Lung microvascular endothelial cell (primary cell): ENCODE results near the gene NHLRC4. TPM values are rescaled to one million over a fixed set of nuclear protein-coding genes. Genes with fewer than 3 reads are reported as not detected.
A peak's percentile ranks its signal among the peaks of the same experiment; 100 is the strongest.

Experiments
- DNase-seq, 2 donors: peaks; one replicate each; pipeline versions ENCODE4 v3.0.0 to v3.0.0-alpha.2; 2010; ENCODE audit warnings: low read depth in 2 of 2
- total RNA-seq: library from RNA; depleted of rRNA; stranded (reverse); fragments of >200 nt; gene quantifications from 2 replicates; pipeline ENCODE4 v1.2.1, GENCODE V29; 2014

Gene NHLRC4
- 2.0 and 2.4 TPM in 2 replicates for total RNA-seq

- peak; percentile 65 to 74 for DNase-seq
Measured at GRCh38 chr16:566475-567372, at the start of gene NHLRC4. TSS of gene NHLRC4 (plus strand) at chr16:567005. CDS start at chr16:568048, 1,043 bp downstream.

GRCh38 chr16:518858-519257, 47.9 kb upstream of the NHLRC4 start:
- no peak for DNase-seq

- no peak for DNase-seq
Measured at GRCh38 chr16:519425-519824, 47.4 kb upstream of the NHLRC4 start.

GRCh38 chr16:519841-520687, 46.7 kb upstream of the NHLRC4 start:
- DNase-seq = no peak

DNA sequence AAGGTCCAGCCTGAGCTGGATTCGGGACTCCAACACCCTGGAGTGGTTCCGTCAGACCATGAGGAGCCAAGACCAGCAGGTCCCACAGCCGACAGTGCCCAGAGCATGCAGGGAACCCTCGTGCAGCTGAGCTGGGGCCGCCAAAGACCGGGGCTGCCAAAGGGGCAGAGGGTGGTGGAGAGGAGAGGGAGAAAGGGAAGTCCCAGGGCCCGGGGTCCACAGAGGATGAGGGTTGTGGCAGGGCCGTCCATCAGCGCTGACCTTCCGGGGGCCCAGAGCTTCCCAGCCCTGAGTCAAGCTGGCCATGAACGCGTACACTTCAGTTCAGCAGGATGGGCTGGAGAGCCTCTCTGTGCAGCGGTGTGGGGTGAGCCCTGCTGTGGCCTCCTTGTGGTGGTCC, 46.0 kb upstream of the NHLRC4 start:
- no peak for DNase-seq

- DNase-seq = no peak
Measured at GRCh38 chr16:521381-522210, 45.2 kb upstream of the NHLRC4 start.

DNA sequence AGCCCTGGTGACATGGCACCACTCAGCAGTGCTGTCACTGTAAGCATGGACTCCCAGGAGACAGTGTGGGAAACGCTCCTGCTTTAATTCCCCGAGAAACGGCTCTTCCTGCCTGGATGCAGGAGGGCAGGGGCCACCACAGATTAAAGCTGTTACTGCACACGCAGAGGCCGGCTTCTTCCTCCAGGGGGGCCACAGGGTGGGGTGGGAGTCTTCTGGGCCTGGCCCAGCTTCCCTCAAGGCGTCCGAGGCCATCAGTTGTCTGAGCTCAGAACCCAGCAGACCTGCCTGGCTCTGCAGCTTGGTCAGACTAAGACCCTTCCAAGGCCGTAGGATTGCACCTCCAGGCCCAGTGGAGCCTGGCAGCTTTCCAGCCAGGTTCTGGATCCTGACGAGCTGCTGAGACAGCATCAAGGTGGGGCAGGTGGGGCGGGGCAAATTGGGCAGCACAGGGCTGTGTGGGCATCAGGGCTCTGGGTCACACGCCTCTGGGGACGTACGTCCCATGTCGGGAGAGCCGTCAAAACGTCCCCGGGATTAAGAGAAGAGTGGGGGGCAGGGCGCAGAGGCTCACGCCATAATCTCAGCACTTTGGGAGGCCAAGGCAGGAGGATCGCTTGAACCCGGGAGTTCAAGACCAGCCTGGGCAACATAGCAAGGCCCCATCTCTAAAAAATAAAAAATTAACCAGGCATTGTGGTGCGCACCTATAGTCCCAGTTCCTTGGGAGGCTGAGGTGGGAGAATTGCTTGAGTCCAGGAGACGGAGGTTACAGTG, 44.3 kb upstream of the NHLRC4 start:
- no peak for DNase-seq

GRCh38 chr16:523097-523741, 43.6 kb upstream of the NHLRC4 start:
- DNase-seq = no peak

GRCh38 chr16:524274-525040, 42.3 kb upstream of the NHLRC4 start:
- no peak for DNase-seq

- no peak for DNase-seq
Measured at GRCh38 chr16:525123-525519, 41.7 kb upstream of the NHLRC4 start.

- DNase-seq = peak in 1 of 2 donors; percentile 90
Measured at GRCh38 chr16:525520-526180, 41.2 kb upstream of the NHLRC4 start.

DNA sequence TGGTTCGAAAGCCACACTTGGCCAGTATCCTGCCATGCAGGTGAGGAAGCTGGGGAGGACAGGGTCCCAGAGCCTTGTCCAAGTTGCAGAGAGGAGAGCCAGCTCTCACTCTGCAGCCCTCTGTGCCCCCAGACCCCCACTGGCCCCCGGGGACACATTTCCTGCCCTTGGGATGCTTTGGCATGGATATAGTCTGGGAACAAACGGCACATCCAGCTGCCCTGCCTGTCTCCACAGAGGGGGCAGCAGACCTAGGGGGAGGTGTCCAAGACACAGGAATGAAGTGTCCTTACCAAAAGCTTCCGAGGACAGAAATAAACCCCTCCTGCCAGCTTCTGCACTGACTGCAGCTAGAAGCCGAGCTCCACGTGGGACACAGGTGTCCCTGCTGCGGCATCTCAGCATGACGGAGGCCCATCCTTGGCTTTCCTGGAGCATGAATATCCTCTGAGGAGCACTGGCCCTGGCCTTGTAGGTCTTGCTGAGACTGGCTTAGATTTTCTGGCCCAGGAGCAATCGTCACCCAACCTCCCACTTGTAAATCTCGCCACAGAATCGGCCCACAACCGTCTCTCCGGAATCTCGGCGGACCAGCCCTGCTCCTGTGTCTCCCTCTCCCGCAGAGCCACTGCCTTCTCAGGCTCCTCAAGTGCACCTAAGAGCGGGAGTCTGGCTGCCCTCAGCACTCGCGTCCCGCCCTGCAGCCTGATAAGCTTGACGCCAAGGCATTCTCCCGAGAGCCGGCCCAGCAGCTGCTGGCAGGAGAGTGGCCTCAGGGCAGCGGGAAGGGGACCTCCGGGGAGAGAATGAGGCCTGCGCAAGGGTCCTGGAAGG, 40.4 kb upstream of the NHLRC4 start:
- peak; percentile 37 to 46 for DNase-seq

DNA sequence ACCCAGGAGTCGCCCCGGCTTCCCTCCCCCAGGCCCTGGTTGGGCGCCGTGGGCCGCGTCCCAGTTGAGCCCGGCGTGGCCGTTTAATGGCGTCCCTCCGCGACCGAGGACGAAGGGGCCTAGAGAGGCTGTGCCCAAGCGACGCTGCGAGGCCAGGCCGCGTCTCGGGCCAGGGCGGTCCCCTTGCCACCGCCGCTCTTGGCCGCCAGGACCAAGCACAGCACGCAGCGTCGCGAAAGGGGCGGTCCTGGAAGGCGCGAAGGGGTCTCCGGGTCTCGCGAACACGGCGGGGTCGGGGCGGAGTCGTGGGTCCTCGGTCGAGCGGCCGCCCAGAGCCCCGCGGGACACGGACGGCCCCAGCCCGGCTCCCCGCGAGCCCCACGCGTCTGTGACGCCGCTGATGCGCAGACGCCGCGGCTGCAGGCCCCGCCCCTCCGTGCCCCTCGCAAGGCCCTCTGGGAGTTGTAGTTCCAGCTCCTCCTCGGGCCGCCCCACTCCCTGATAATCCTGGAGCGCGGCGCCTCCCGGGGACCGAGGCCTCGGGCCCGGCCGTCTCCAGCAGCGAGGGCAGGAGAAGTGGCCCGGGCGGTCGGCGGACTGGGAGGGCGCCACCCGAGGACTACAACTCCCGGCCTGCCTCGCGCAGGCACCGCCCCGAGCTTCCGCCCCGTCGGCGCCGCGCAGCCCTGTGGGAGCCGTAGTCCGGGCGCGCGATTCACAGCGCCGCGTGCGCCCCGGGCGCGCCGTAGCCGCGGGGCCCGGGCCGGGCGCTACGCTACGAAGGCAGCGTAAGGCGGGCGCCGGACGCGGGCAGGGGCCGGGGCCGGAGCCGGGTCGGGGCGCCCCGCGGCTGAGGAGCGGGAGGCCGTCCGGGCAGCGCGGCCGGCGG, 39.5 kb upstream of the NHLRC4 start, which contains the start of gene CAPN15:
CAPN15 (plus strand) TSS at position 698 of the 889 bp plus-strand sequence. CDS start 19,127 bp downstream, outside the sequence.
- peak; percentile 91 to 92 for DNase-seq

DNA sequence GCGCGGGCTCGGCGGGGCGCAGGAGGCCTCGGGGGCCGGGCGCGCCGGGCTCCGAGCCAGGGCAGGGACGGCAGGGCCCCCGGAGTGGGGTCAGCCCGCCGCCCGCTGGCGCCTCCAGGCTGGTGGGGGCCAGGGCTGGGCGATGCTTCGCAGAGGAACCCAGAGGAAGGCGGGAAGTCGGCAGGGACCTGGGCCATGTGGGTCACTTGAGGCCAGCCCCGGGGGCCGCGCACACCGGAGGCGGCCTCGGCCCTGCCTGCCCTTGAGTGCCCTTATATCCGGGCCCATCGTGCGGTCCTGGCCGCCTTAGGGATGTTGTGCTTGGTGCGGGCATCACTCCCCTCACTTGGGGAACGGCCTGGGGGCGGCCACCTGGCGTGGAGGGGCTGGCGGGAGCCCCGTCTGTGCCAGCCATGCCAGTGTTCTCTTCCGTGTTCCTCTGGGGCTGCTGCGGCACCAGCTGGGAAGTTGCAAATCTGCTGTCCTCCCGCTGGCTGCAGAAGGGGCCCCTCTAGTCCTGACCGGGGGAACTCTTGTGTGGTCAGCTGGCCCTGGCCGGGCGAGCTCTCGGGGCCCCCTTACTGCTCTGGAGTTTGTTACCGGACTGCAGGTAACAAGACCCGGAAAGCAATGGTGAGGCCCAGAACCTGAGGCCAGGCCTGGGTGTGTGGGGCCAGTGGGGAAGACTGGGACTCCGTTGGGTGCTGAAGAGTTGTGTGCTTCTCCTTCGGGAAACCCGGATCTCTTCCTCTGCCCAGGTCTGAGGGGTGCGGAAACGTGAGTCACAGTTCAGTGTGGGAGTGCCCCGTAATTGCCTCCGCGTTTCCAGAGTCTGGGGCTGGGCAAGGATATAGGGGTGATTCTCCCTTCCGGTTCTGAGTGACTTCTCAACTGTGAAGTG, 38.4 kb upstream of the NHLRC4 start:
- DNase-seq = peak; percentile 46 to 79

- DNase-seq = no peak
Measured at GRCh38 chr16:529012-529575, 37.7 kb upstream of the NHLRC4 start.
